ENCODE measurements around the gene EIF4G2.

DNA sequence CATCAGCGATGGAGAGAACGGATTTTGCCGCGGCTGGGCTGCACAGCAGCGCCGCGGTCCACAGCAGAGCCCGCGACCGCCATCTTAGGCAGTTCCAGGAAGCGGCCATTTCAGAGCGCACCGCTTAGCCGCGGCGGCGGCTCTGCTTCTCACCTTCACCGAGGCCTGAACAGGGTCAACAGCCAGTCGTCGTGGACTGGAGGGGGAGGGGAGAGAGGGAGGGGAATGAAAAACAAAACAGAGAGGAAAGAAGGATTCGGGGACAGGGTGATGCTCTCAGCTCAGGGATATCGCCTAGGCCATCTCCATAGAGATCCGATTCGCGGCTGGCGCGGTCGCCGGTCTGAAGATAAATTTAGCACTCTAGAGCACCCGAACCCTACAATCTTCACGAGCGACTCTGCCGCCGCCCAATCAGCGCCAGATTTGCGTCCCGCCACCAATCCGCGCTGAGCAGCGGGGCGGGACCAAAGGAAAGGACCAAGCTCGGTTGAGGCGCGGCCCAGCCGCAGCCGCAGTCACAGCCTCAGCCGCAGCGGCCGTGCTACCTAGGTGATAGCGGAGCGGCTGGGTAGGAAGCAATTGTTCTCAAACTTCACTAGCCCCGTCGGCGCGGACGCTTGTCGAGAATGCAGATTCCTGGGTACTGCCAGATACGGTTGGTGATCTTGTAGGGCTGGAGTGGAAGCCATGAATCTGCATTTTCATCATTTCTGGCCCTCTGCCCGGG lies 49.1 kb upstream of the EIF4G2 start, which contains the start of gene ZBED5:
- TF ChIP-seq, protein P1, sequence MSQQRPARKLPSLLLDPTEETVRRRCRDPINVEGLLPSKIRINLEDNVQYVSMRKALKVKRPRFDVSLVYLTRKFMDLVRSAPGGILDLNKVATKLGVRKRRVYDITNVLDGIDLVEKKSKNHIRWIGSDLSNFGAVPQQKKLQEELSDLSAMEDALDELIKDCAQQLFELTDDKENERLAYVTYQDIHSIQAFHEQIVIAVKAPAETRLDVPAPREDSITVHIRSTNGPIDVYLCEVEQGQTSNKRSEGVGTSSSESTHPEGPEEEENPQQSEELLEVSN (IDR thresholded peaks at IDR 0.05), result no peak
- TF ChIP-seq NRF1 (IDR thresholded peaks at IDR 0.05; ENCODE audit: low read depth, low read length), result no peak

All from H1 (cell line).